Posterior vena cava (tissue), 2 donors: ENCODE results near the gene PAX5. TPM values are rescaled to one million over a fixed set of nuclear protein-coding genes. Genes with fewer than 3 reads are reported as not detected.

Experiments used
- DNase-seq: peaks from one replicate; pipeline ENCODE4 v3.0.0-alpha.2; 2020; ENCODE audit warnings: low spot score
- intact Hi-C, 2 donors: fragments of 100-400 bp; cut with DNase I; formaldehyde crosslinking; loops; one replicate each; pipeline versions ENCODE4 v1.14.1 to v1.14.2; 2022 to 2023
- total RNA-seq, 2 donors: library from RNA; stranded (reverse); fragmentation: NEBNext Ultra II Directional; extraction: Animal tissue kit (Norgen Biotek cat#: 25700); gene quantifications; one replicate each; pipeline ENCODE4 v1.2.1, GENCODE V29; 2021
- donor health status: DM: yes; HTN: yes; CAD: no.
- donor health status: DM: yes; HTN: yes; CAD: no.

PAX5 gene
- total RNA-seq, 2 donors from 2014 or later: 0.46 to 0.67 TPM

- intact Hi-C loops: no loop called here
- DNase-seq: no peak
Observed at GRCh38 chr9:36815566-36816348, 218.3 kb downstream of the PAX5 start.

GRCh38 chr9:36815023-36815422, 219.0 kb downstream of the PAX5 start:
- intact Hi-C loops: no loop called here
- DNase-seq: no peak

- intact Hi-C loops: no loop called here
- no peak for DNase-seq
Observed at GRCh38 chr9:36813154-36813553, 220.9 kb downstream of the PAX5 start.

GRCh38 chr9:36812556-36812955, 221.5 kb downstream of the PAX5 start:
- intact Hi-C loops: no loop called here
- DNase-seq: no peak

GRCh38 chr9:36808251-36808650, 225.8 kb downstream of the PAX5 start:
- intact Hi-C loops: loop anchor here in 1 of 2 donors (10.0 kb wide), 1 partner anchor 57 kb away; no protein-coding TSS in a partner anchor

GRCh38 chr9:36803961-36804360, 230.1 kb downstream of the PAX5 start:
- intact Hi-C loops: loop anchor here in 1 of 2 donors (10.0 kb wide), 1 partner anchor 61 kb away; no protein-coding TSS in a partner anchor
- DNase-seq: no peak

More at GRCh38 chr9:36808251-36808650, 225.8 kb downstream of the PAX5 start:
- no peak for DNase-seq

- DNase-seq: no peak
- intact Hi-C loops: loop anchor here in 1 of 2 donors (1.0 to 10.0 kb wide), 2 partner anchors 16 to 62 kb away; no protein-coding TSS in a partner anchor
Observed at GRCh38 chr9:36802201-36802920, 231.7 kb downstream of the PAX5 start.

GRCh38 chr9:36800455-36800854, 233.6 kb downstream of the PAX5 start:
- intact Hi-C loops: loop anchor here in 1 of 2 donors (10.0 kb wide), 1 partner anchor 64 kb away; no protein-coding TSS in a partner anchor
- DNase-seq: no peak

- DNase-seq: no peak
- intact Hi-C loops: no loop called here
Observed at GRCh38 chr9:36798350-36799065, 235.6 kb downstream of the PAX5 start.

- intact Hi-C loops: no loop called here
- DNase-seq: no peak
Observed at GRCh38 chr9:36797471-36798220, 236.4 kb downstream of the PAX5 start.

GRCh38 chr9:36796671-36797419, 237.2 kb downstream of the PAX5 start:
- no peak for DNase-seq
- intact Hi-C loops: no loop called here

GRCh38 chr9:36794461-36794860, 239.6 kb downstream of the PAX5 start:
- DNase-seq: no peak
- intact Hi-C loops: no loop called here

GRCh38 chr9:36793277-36793676, 240.8 kb downstream of the PAX5 start:
- intact Hi-C loops: no loop called here
- no peak for DNase-seq

GRCh38 chr9:36791222-36791950, 242.7 kb downstream of the PAX5 start:
- intact Hi-C loops: no loop called here
- no peak for DNase-seq

GRCh38 chr9:36789886-36790285, 244.2 kb downstream of the PAX5 start:
- intact Hi-C loops: no loop called here
- no peak for DNase-seq

- intact Hi-C loops: no loop called here
- DNase-seq: no peak
Observed at GRCh38 chr9:36788534-36788933, 245.5 kb downstream of the PAX5 start.

GRCh38 chr9:36787709-36788108, 246.4 kb downstream of the PAX5 start:
- DNase-seq: no peak
- intact Hi-C loops: no loop called here
